Duodenal mucosa (tissue), 2 donors: ENCODE data around the gene IRX4.

ENCODE experiments used
- H3K27ac ChIP-seq: one replicate; pipeline ENCODE4 v1.7.0; 2013; ENCODE audit warnings: low read depth, low read length
- H3K27me3 ChIP-seq, 2 donors: one replicate each; pipeline ENCODE4 v1.7.0; 2013; ENCODE audit warnings: low read length in 2 of 2, control low read depth in 1 of 2; ENCODE audit not compliant: insufficient read depth in 2 of 2, control insufficient read depth in 1 of 2
- H3K36me3 ChIP-seq, 2 donors: one replicate each; pipeline ENCODE4 v1.7.0; 2013; ENCODE audit warnings: low read length in 2 of 2, control low read depth in 1 of 2; ENCODE audit not compliant: insufficient read depth in 2 of 2, control insufficient read depth in 1 of 2
- H3K4me1 ChIP-seq, 2 donors: one replicate each; pipeline ENCODE4 v1.7.0; 2013; ENCODE audit warnings: low read length in 2 of 2, control low read depth in 1 of 2; ENCODE audit not compliant: insufficient read depth in 2 of 2, control insufficient read depth in 1 of 2
- H3K4me3 ChIP-seq, 2 donors: one replicate each; pipeline ENCODE4 v1.7.0; 2013; ENCODE audit warnings: low read length in 2 of 2, low read depth in 1 of 2
- H3K9ac ChIP-seq, 2 donors: one replicate each; pipeline ENCODE4 v1.7.0; 2013; ENCODE audit warnings: low read length in 2 of 2, low read depth in 1 of 2
- H3K9me3 ChIP-seq, 2 donors: one replicate each; pipeline ENCODE4 v1.7.0; 2013; ENCODE audit warnings: low read length in 2 of 2, control low read depth in 1 of 2; ENCODE audit not compliant: control insufficient read depth in 1 of 2

IRX4 gene

DNA sequence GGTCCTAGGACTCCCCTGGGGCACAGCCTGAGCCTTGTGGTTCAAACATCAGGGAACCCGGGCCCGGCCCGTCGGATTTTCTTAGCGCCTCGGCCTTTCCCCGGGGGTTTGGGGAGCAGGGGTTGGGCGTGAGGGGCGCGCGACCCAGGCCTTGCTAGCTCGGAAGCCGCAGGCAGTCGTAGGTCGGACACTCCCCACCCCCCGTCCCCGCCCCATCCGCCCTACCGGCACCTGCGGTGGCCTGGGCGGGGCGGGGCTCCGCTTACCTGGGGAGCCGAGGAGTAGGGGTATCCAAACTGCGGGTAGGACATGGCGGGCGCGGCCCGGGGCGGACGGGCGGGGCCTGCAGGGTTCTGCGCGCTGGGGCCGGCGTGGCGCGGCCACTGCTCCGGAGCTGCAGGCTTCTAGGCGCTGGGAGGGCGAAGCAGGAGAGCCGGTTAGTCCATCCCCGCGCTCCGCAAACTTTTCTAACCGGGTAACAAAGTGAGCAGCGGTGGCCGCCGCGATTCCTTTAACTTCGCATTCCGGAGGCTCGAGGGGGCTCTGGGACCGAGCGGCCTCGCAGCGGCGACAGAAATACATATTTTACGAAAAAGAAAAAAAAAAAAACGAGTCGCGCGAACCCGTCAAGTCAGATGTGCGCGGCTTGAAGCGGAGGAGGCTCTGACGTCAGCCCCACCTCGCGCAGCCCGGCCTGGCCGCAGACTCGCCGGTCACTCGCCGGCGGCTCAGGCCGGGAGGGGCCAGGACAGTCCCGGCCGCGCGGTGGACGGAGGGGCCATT lies at the start of gene IRX4:
IRX4 (minus strand) TSS at position 589 of the 783 bp plus-strand sequence; CDS start at position 311, 278 bp downstream.
- H3K27ac ChIP-seq = no peak within 1 kb of the TSS
- H3K4me3 ChIP-seq = no peak within 1 kb of the TSS
- peaks cover 0 to 5% of the 10 kb centered on the region in 2 donors for H3K4me1 ChIP-seq
- H3K27me3 ChIP-seq = peaks cover 60 to 62% of the 10 kb centered on the region in 2 donors
- no peaks in the 10 kb centered on the region for H3K9me3 ChIP-seq
- no peak within 1 kb of the TSS for H3K9ac ChIP-seq
- H3K36me3 ChIP-seq = no peaks in the 10 kb centered on the region

GRCh38 chr5:1931604-1932231 lies 49.0 kb upstream of the IRX4 start:
- H3K9ac ChIP-seq = no peak overlapping the region
- peak overlapping the region in 1 of 2 donors; percentile 44 for H3K4me3 ChIP-seq
- peaks cover 5 to 10% of the 10 kb centered on the region in 2 donors for H3K4me1 ChIP-seq
- no peaks in the 10 kb centered on the region for H3K9me3 ChIP-seq
- H3K36me3 ChIP-seq = no peaks in the 10 kb centered on the region
- peaks cover 12 to 18% of the 10 kb centered on the region in 2 donors for H3K27me3 ChIP-seq
- no peak overlapping the region for H3K27ac ChIP-seq

DNA sequence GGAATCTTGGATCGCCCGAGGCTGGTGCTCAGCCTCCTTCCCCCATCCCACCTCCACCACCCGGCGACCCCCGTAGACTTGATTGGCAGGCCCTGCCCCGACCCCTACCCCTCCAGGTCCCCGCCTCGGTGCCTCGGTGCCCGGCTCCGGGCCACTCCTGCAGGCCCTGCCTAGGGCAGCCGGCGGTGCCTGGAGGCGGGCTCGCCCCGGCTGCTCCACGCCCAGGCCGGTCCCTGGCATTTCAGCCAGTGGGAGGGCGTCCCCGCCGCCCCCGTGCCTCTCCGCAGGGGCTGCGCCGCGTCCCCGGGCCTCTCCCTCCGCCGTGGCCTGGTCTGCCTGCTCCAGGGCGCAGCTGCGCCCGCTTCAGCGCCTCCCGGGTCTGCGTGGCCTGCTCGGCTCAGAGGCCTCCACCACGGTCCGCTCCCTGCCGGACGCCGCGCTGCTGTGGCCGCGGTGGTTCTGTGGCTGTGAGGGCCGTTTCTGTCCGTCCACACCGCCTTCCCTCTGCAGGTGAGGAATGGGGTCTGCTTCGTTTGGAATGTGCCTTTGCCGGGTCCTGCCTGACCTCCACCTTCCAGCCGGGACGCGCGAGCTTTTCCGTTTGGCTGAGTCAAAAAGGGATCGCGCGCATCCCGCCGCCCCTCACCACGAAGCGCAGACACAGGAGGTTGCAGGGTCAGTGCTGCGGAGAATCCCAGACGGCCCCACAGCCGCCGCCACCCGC lies 48.3 kb upstream of the IRX4 start:
- H3K27ac ChIP-seq = no peak overlapping the region

DNA sequence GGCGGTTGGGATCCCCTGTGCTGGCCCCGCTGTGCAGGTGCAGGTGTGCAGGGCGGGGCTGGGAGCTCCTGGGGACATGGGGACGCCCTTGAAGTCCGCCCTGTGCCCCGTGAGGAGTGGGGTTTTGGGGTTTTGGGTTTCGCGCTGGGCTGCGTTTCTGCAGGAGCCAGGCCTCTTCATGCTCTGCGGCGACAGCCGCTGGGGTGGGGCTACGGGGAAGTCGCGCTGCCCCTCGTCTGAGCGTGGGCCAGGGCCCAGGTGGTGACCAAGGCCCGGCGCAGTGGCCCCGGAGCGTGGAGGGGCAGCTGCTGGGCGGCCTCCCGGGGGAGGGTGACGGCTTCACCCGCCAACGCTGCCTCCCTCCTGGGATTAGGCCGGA lies 47.8 kb upstream of the IRX4 start:
- Histone ChIP-seq H3K9me3 (no peaks in the 10 kb centered on the region), H3K36me3 (no peaks in the 10 kb centered on the region), H3K27me3 (peaks cover 12 to 18% of the 10 kb centered on the region in 2 donors), H3K9ac (no peak overlapping the region), H3K4me3 (peak overlapping the region in 1 of 2 donors; percentile 43), H3K27ac (no peak overlapping the region), H3K4me1 (peaks cover 5 to 10% of the 10 kb centered on the region in 2 donors)

More for the DNA sequence above, 48.3 kb upstream of the IRX4 start:
- Histone ChIP-seq H3K27me3 (peaks cover 12 to 18% of the 10 kb centered on the region in 2 donors), H3K4me1 (peaks cover 5 to 10% of the 10 kb centered on the region in 2 donors), H3K9ac (no peak overlapping the region), H3K4me3 (peak overlapping the region in 1 of 2 donors; percentile 44), H3K36me3 (no peaks in the 10 kb centered on the region), H3K9me3 (no peaks in the 10 kb centered on the region)

- Histone ChIP-seq H3K27me3 (peaks cover 12 to 18% of the 10 kb centered on the region in 2 donors), H3K9me3 (no peaks in the 10 kb centered on the region), H3K36me3 (no peaks in the 10 kb centered on the region), H3K4me1 (peaks cover 5 to 10% of the 10 kb centered on the region in 2 donors), H3K9ac (no peak overlapping the region), H3K4me3 (peak overlapping the region in 1 of 2 donors; percentile 43), H3K27ac (no peak overlapping the region)
Observed at GRCh38 chr5:1929108-1929991, 46.6 kb upstream of the IRX4 start.

DNA sequence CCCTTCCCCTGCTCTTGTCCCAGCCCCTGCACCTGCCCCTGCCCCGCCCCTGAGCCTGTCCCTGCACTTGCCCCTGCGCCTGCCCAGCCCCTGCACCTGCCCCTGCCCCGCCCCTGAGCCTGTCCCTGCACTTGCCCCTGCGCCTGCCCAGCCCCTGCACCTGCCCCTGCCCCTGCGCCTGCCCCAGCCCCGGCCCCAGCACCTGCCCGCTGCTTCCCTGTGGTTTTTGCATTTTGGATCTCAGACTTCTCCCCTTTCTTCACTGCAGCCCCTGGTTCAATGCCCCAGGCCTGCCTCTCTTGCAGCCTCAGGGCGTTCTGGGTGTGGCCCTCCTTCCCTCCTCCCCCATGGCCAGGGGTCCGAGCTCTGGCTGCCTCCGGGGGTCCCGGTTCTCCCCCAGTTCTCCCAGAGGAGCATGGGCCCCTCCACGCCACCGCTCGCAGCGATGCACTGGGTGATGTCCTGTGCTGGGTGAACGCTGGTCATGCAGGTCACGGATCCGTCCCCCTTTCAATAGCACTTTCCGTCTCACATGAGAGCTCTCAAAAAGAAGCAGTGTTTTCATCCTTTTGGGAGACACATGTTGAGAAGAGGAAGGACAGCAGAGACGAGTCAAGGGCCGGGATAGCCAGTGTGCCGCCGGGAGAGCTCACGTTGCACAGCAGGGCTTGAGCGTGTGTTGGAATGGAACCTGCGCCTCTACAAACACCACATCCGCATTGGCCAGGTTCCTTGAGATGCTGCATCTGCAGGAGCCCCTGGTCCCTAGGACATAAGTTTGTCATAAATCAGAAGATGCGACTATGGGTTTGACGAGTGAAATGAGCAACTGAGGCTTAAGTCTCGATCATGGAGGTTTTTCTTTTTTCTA lies 44.0 kb upstream of the IRX4 start:
- peaks cover 5 to 10% of the 10 kb centered on the region in 2 donors for H3K4me1 ChIP-seq
- no peak overlapping the region for H3K27ac ChIP-seq
- no peaks in the 10 kb centered on the region for H3K36me3 ChIP-seq
- peaks cover 9 to 18% of the 10 kb centered on the region in 2 donors for H3K27me3 ChIP-seq
- H3K9me3 ChIP-seq = no peaks in the 10 kb centered on the region
- H3K9ac ChIP-seq = no peak overlapping the region
- H3K4me3 ChIP-seq = no peak overlapping the region

GRCh38 chr5:1926071-1926440 lies 43.3 kb upstream of the IRX4 start:
- H3K36me3 ChIP-seq = no peaks in the 10 kb centered on the region
- no peak overlapping the region for H3K9ac ChIP-seq
- peaks cover 6 to 18% of the 10 kb centered on the region in 2 donors for H3K27me3 ChIP-seq
- H3K4me1 ChIP-seq = peaks cover 5 to 10% of the 10 kb centered on the region in 2 donors
- H3K4me3 ChIP-seq = no peak overlapping the region
- H3K9me3 ChIP-seq = no peaks in the 10 kb centered on the region
- H3K27ac ChIP-seq = no peak overlapping the region

- Histone ChIP-seq H3K27ac (no peak overlapping the region), H3K9ac (no peak overlapping the region), H3K27me3 (peaks cover 6 to 18% of the 10 kb centered on the region in 2 donors)
Observed at GRCh38 chr5:1925111-1926070, 42.7 kb upstream of the IRX4 start.

More at GRCh38 chr5:1925111-1926070, 42.7 kb upstream of the IRX4 start:
- no peaks in the 10 kb centered on the region for H3K36me3 ChIP-seq
- H3K4me3 ChIP-seq = no peak overlapping the region
- no peaks in the 10 kb centered on the region for H3K9me3 ChIP-seq
- peaks cover 4 to 8% of the 10 kb centered on the region in 2 donors for H3K4me1 ChIP-seq
